ENCODE results near the gene PPP3CA.

Gene PPP3CA

GRCh38 chr4:101347267-101347556 is at the start of gene PPP3CA:
Gene PPP3CA (minus strand): TSS chr4:101347526.
- no peak for DNase-seq (ENCODE audit: low read depth)
- TF ChIP-seq CTCF (IDR thresholded peaks at IDR 0.05; ENCODE audit: low read depth, low read length) (no peak), POLR2A (IDR thresholded peaks at IDR 0.05; ENCODE audit: extremely low read depth, insufficient read length) (no peak)
- peak within 1 kb of the TSS; percentile 80 for H3K4me3 ChIP-seq (ENCODE audit: low read depth, low read length)

- no peak for DNase-seq (ENCODE audit: low read depth)
- H3K4me3 ChIP-seq (ENCODE audit: low read depth, low read length): no peak overlapping the region
- TF ChIP-seq CTCF (IDR thresholded peaks at IDR 0.05; ENCODE audit: low read depth, low read length): no peak
- no peak for TF ChIP-seq MYC (IDR thresholded peaks at IDR 0.05; ENCODE audit: low read depth, low read length)
Observed at GRCh38 chr4:101393256-101393655, 45.9 kb upstream of the PPP3CA start.

- no peak overlapping the region for H3K4me3 ChIP-seq (ENCODE audit: low read depth, low read length)
- no peak for TF ChIP-seq MYC (IDR thresholded peaks at IDR 0.05; ENCODE audit: low read depth, low read length)
- TF ChIP-seq POLR2A (IDR thresholded peaks at IDR 0.05; ENCODE audit: extremely low read depth, insufficient read length): no peak
- no peak for TF ChIP-seq MAX (IDR thresholded peaks at IDR 0.05; ENCODE audit: low read depth, low read length)
- no peak for TF ChIP-seq CTCF (IDR thresholded peaks at IDR 0.05; ENCODE audit: low read depth, low read length)
- no peak for DNase-seq (ENCODE audit: low read depth)
Observed at GRCh38 chr4:101370663-101371210, 23.4 kb upstream of the PPP3CA start.

- DNase-seq (ENCODE audit: low read depth): no peak
- TF ChIP-seq MAX (IDR thresholded peaks at IDR 0.05; ENCODE audit: low read depth, low read length) (no peak), MYC (IDR thresholded peaks at IDR 0.05; ENCODE audit: low read depth, low read length) (no peak), CTCF (IDR thresholded peaks at IDR 0.05; ENCODE audit: low read depth, low read length) (no peak), POLR2A (IDR thresholded peaks at IDR 0.05; ENCODE audit: extremely low read depth, insufficient read length) (no peak)
- no peak overlapping the region for H3K4me3 ChIP-seq (ENCODE audit: low read depth, low read length)
Observed at GRCh38 chr4:101367201-101367600, 19.9 kb upstream of the PPP3CA start.

GRCh38 chr4:101366331-101366730 is 19.0 kb upstream of the PPP3CA start:
- H3K4me3 ChIP-seq (ENCODE audit: low read depth, low read length): no peak overlapping the region
- TF ChIP-seq MAX (IDR thresholded peaks at IDR 0.05; ENCODE audit: low read depth, low read length) (no peak), CTCF (IDR thresholded peaks at IDR 0.05; ENCODE audit: low read depth, low read length) (no peak), MYC (IDR thresholded peaks at IDR 0.05; ENCODE audit: low read depth, low read length) (no peak), POLR2A (IDR thresholded peaks at IDR 0.05; ENCODE audit: extremely low read depth, insufficient read length) (no peak)
- DNase-seq (ENCODE audit: low read depth): no peak

GRCh38 chr4:101357751-101358150 is 10.4 kb upstream of the PPP3CA start:
- DNase-seq (ENCODE audit: low read depth): no peak
- TF ChIP-seq POLR2A (IDR thresholded peaks at IDR 0.05; ENCODE audit: extremely low read depth, insufficient read length): no peak
- no peak for TF ChIP-seq CTCF (IDR thresholded peaks at IDR 0.05; ENCODE audit: low read depth, low read length)
- no peak for TF ChIP-seq MAX (IDR thresholded peaks at IDR 0.05; ENCODE audit: low read depth, low read length)
- no peak for TF ChIP-seq MYC (IDR thresholded peaks at IDR 0.05; ENCODE audit: low read depth, low read length)
- H3K4me3 ChIP-seq (ENCODE audit: low read depth, low read length): no peak overlapping the region

Measured in NB4 (cell line).